Aorta (tissue), 5 donors: ENCODE data around the gene RPS17. TPM values are rescaled to one million over a fixed set of nuclear protein-coding genes. Genes with fewer than 3 reads are reported as not detected.

Experiments
- ATAC-seq: fragments of 200-7000 bp; cut with Tn5 transposase; one replicate; pipeline ENCODE4 v1.9.1; 2022; ENCODE audit warnings: moderate library complexity; ENCODE audit not compliant: low FRiP score
- DNase-seq, 2 donors: peaks; one replicate each; pipeline ENCODE4 v3.0.0-alpha.2; 2020
- H3K27ac ChIP-seq, 2 donors: one replicate each; pipeline ENCODE4 v1.5.1; 2013; ENCODE audit warnings: low read length in 2 of 2, mild to moderate bottlenecking in 2 of 2, moderate library complexity in 2 of 2, control low read depth in 1 of 2, inconsistent platforms in 1 of 2, low read depth in 1 of 2
- H3K27me3 ChIP-seq, 2 donors: one replicate each; pipeline ENCODE4 v1.6.1; 2013; ENCODE audit warnings: control low read depth in 1 of 2, low read length in 1 of 2, mild to moderate bottlenecking in 1 of 2, moderate library complexity in 1 of 2; ENCODE audit not compliant: insufficient read depth in 2 of 2, control insufficient read depth in 1 of 2
- H3K36me3 ChIP-seq, 2 donors: one replicate each; pipeline ENCODE4 v1.6.1; 2013; ENCODE audit warnings: control low read depth in 1 of 2, low read length in 1 of 2, mild to moderate bottlenecking in 1 of 2; ENCODE audit not compliant: insufficient read depth in 2 of 2, control insufficient read depth in 1 of 2
- H3K4me1 ChIP-seq, 2 donors: one replicate each; pipeline ENCODE4 v1.6.1; 2013; ENCODE audit warnings: low read length in 2 of 2, control low read depth in 1 of 2, mild to moderate bottlenecking in 1 of 2, moderate library complexity in 1 of 2; ENCODE audit not compliant: insufficient read depth in 2 of 2, control insufficient read depth in 1 of 2
- H3K4me3 ChIP-seq, 2 donors: one replicate each; pipeline ENCODE4 v1.5.1; 2013; ENCODE audit warnings: low read length in 2 of 2, control low read depth in 1 of 2, mild to moderate bottlenecking in 1 of 2
- H3K9me3 ChIP-seq: one replicate; pipeline ENCODE4 v1.6.1; 2013; ENCODE audit warnings: mild to moderate bottlenecking, low read length; ENCODE audit not compliant: control insufficient read depth
- WGBS, 2 donors: extraction: QIAGEN DNeasy Blood & Tissue Kit; methylation state at CpG; one replicate each; pipeline ENCODE4 v1.1.7; 2013; 5-methylcytosine and 5-hydroxymethylcytosine counted together
- intact Hi-C, 2 donors: fragments of 100-400 bp; cut with DNase I; formaldehyde crosslinking; loops; one replicate each; pipeline versions ENCODE4 v1.14.2 to v1.15.0; 2022
- polyA plus RNA-seq, 2 donors: library from polyadenylated mRNA; stranded (reverse); fragments of 200-250 nt; gene quantifications; one replicate each; pipeline ENCODE4 v1.2.3, GENCODE V29; 2013
- total RNA-seq, 2 donors: library from RNA; stranded (reverse); fragmentation: NEBNext Ultra II Directional; extraction: Animal tissue kit (Norgen Biotek cat#: 25700); gene quantifications; one replicate each; pipeline ENCODE4 v1.2.1, GENCODE V29; 2021
- donor health status: healthy with polysubstance abuse.
- donor health status: Bipolar disorder and iron deficiency.
- donor health status: DM: no; HTN: no; CAD: no.
- donor health status: DM: no; HTN: no; CAD: no.
- donor health status: DM: yes; HTN: yes; CAD: no.

Gene RPS17
- total and polyA plus RNA-seq, 4 donors = 1,022 to 7,043 (median 2,607) TPM

GRCh38 chr15:82553846-82554245 is 13.6 kb upstream of the RPS17 start:
- ATAC-seq = no peak
- Histone ChIP-seq H3K4me1 (no peaks in the 10 kb centered on the region), H3K36me3 (peaks cover 0 to 2% of the 10 kb centered on the region in 2 donors), H3K27me3 (no peaks in the 10 kb centered on the region), H3K27ac (no peak overlapping the region), H3K4me3 (no peak overlapping the region), H3K9me3 (no peaks in the 10 kb centered on the region)
- no peak for DNase-seq
- intact Hi-C loops = no loop called here
- 88 to 94% methylated on average over 1 of the region's 1 CpG for WGBS, 2 donors

- H3K27me3 ChIP-seq = no peaks in the 10 kb centered on the region
- WGBS, 2 donors = 74 to 75% methylated on average over 2 of the region's 2 CpGs
- H3K9me3 ChIP-seq = no peaks in the 10 kb centered on the region
- DNase-seq (no peak), ATAC-seq (no peak)
- intact Hi-C loops = no loop called here
- no peak overlapping the region for H3K4me3 ChIP-seq
- no peaks in the 10 kb centered on the region for H3K4me1 ChIP-seq
- peaks cover 0 to 2% of the 10 kb centered on the region in 2 donors for H3K36me3 ChIP-seq
- no peak overlapping the region for H3K27ac ChIP-seq
Measured at GRCh38 chr15:82552861-82553260, 12.6 kb upstream of the RPS17 start.

GRCh38 chr15:82551646-82552247 is 11.5 kb upstream of the RPS17 start:
- Histone ChIP-seq H3K36me3 (peaks cover under 1 to 2% of the 10 kb centered on the region in 2 donors), H3K4me1 (no peaks in the 10 kb centered on the region), H3K9me3 (no peaks in the 10 kb centered on the region), H3K27ac (no peak overlapping the region), H3K4me3 (no peak overlapping the region), H3K27me3 (no peaks in the 10 kb centered on the region)
- ATAC-seq (no peak), DNase-seq (no peak)
- intact Hi-C loops = no loop called here
- 81 to 82% methylated on average over 5 of the region's 5 CpGs for WGBS, 2 donors

GRCh38 chr15:82549199-82549665 is 9.0 kb upstream of the RPS17 start:
- Histone ChIP-seq H3K27ac (no peak overlapping the region), H3K27me3 (no peaks in the 10 kb centered on the region), H3K4me1 (no peaks in the 10 kb centered on the region), H3K9me3 (no peaks in the 10 kb centered on the region), H3K4me3 (no peak overlapping the region), H3K36me3 (peaks cover 2 to 3% of the 10 kb centered on the region in 2 donors)
- ATAC-seq (no peak), DNase-seq (no peak)
- intact Hi-C loops = loop anchor here in 1 of 2 donors (10.0 kb wide), 1 partner anchor 456 kb away; no protein-coding TSS in a partner anchor
- 91 to 95% methylated on average over 9 of the region's 9 CpGs for WGBS, 2 donors

- peaks cover 2 to 3% of the 10 kb centered on the region in 2 donors for H3K36me3 ChIP-seq
- no peak overlapping the region for H3K27ac ChIP-seq
- 83 to 84% methylated on average over 2 of the region's 2 CpGs for WGBS, 2 donors
- no peak for ATAC-seq
- no peak for DNase-seq
- H3K4me1 ChIP-seq = no peaks in the 10 kb centered on the region
- H3K27me3 ChIP-seq = no peaks in the 10 kb centered on the region
- intact Hi-C loops = loop anchor here in 1 of 2 donors (10.0 kb wide), 1 partner anchor 456 kb away; no protein-coding TSS in a partner anchor
- H3K4me3 ChIP-seq = no peak overlapping the region
- H3K9me3 ChIP-seq = no peaks in the 10 kb centered on the region
Measured at GRCh38 chr15:82548700-82549099, 8.4 kb upstream of the RPS17 start.

- DNase-seq (no peak), ATAC-seq (no peak)
- Histone ChIP-seq H3K9me3 (no peaks in the 10 kb centered on the region), H3K4me3 (no peak overlapping the region), H3K27ac (no peak overlapping the region), H3K4me1 (no peaks in the 10 kb centered on the region), H3K27me3 (no peaks in the 10 kb centered on the region), H3K36me3 (peaks cover 0 to 3% of the 10 kb centered on the region in 2 donors)
- 76 to 80% methylated on average over 6 of the region's 6 CpGs for WGBS, 2 donors
- intact Hi-C loops = loop anchor here in 1 of 2 donors (10.0 kb wide), 1 partner anchor 459 kb away; no protein-coding TSS in a partner anchor
Measured at GRCh38 chr15:82545478-82545877, 5.2 kb upstream of the RPS17 start.

GRCh38 chr15:82545002-82545401 is 4.7 kb upstream of the RPS17 start:
- 60 to 68% methylated on average over 3 of the region's 3 CpGs for WGBS, 2 donors
- no peak for ATAC-seq
- intact Hi-C loops = loop anchor here in 1 of 2 donors (10.0 kb wide), 1 partner anchor 460 kb away; no protein-coding TSS in a partner anchor
- Histone ChIP-seq H3K27me3 (no peaks in the 10 kb centered on the region), H3K36me3 (peaks cover 0 to 3% of the 10 kb centered on the region in 2 donors), H3K9me3 (no peaks in the 10 kb centered on the region), H3K27ac (no peak overlapping the region), H3K4me1 (no peaks in the 10 kb centered on the region), H3K4me3 (no peak overlapping the region)
- DNase-seq = no peak

GRCh38 chr15:82544431-82544830 is 4.2 kb upstream of the RPS17 start:
- ATAC-seq (no peak), DNase-seq (no peak)
- Histone ChIP-seq H3K36me3 (peaks cover 0 to 3% of the 10 kb centered on the region in 2 donors), H3K27me3 (no peaks in the 10 kb centered on the region), H3K4me3 (no peak overlapping the region), H3K4me1 (no peaks in the 10 kb centered on the region), H3K27ac (no peak overlapping the region), H3K9me3 (no peaks in the 10 kb centered on the region)
- intact Hi-C loops = loop anchor here (5.0 to 10.0 kb wide), 3 partner anchors 443 to 658 kb away; partner anchors contain the start of gene RAMAC (in 1 of the 2)
- WGBS, 2 donors = 79 to 83% methylated on average over 9 of the region's 9 CpGs

GRCh38 chr15:82543160-82543559 is 2.9 kb upstream of the RPS17 start:
- Histone ChIP-seq H3K4me1 (peaks cover 0 to 3% of the 10 kb centered on the region in 2 donors), H3K4me3 (no peak overlapping the region), H3K27ac (no peak overlapping the region), H3K27me3 (no peaks in the 10 kb centered on the region), H3K9me3 (no peaks in the 10 kb centered on the region), H3K36me3 (peaks cover 0 to 3% of the 10 kb centered on the region in 2 donors)
- intact Hi-C loops = loop anchor here (5.0 to 10.0 kb wide), 3 partner anchors 444 to 659 kb away; partner anchors contain the start of gene RAMAC (in 1 of the 2)
- DNase-seq (no peak), ATAC-seq (no peak)
- WGBS, 2 donors = 29 to 32% methylated on average over 2 of the region's 2 CpGs
